ENCODE measurements around the gene ANKRD11. TPM values are rescaled to one million over a fixed set of nuclear protein-coding genes. Genes with fewer than 3 reads are reported as not detected.
"Not testable (repeated sequence)": the region's sequence is repeated elsewhere in the genome, so short reads cannot be mapped to it uniquely, and the experiment has no call there.

ANKRD11 gene
- total and polyA plus RNA-seq, 8 donors: 90.7 to 123 (median 98.4) TPM

GRCh38 chr16:89455178-89455577 lies 35.2 kb downstream of the ANKRD11 start:
- Histone ChIP-seq H3K27ac (no peak overlapping the region), H3K4me3 (no peak overlapping the region), H3K9me3 (no peaks in the 10 kb centered on the region), H3K36me3 (no peaks in the 10 kb centered on the region), H3K4me1 (peaks cover 7 to 61% of the 10 kb centered on the region in 2 donors), H3K27me3 (no peaks in the 10 kb centered on the region)
- ATAC-seq (no peak), DNase-seq (no peak)
- intact Hi-C loops (cut with DNase I): no loop called here
- TF ChIP-seq CTCF (IDR thresholded peaks at IDR 0.05): no peak

GRCh38 chr16:89454378-89455125 lies 35.8 kb downstream of the ANKRD11 start:
- H3K36me3 ChIP-seq; H3K4me3 ChIP-seq; H3K27me3 ChIP-seq; H3K9me3 ChIP-seq; ATAC-seq; DNase-seq; intact Hi-C loops (cut with DNase I): not testable (repeated sequence)
- Histone ChIP-seq H3K4me1 (peaks cover 7 to 67% of the 10 kb centered on the region in 2 donors), H3K27ac (peak overlapping the region in 1 of 2 donors; percentile 87)

DNA sequence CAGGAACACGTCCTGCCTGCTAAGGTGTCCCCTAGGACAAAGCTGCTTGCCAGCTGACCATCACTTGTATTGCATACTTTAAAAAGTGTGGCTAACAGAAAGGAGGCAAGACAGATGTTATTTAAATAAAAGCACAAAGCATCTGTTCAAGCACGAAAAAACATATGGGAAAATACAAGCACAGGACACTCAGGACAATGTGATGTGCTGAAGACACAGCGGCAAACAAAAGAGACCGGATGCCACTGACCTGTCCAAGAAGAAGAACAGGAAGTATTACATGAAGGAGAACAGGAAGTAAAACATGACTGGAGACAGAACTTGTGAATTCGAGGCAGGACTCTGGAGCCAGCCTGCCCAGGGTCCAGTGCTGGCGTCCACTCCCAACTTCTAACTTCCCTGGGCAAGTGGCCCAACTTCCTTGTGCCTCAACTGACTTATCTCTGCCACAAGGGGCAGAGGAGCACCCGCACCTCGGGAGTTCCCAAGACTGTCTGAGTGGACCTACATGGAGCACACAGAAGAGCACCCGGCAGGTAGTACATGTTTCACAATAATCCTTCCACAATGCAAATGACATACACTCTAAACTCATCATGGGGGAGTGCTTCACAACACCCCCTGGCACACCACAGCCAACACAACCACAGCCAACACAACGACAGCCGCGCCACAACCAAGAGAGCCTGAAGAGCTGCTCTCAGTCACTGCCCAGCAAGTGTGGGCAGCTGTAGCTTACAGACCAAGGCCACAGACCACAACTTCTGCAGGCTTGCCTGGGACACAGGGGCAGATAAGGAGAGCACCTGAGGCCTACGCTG lies 36.6 kb downstream of the ANKRD11 start:
- H3K27me3 ChIP-seq: no peaks in the 10 kb centered on the region
- H3K9me3 ChIP-seq: no peaks in the 10 kb centered on the region
- peaks cover 7 to 75% of the 10 kb centered on the region in 2 donors for H3K4me1 ChIP-seq
- peak in 1 of 2 donors; percentile 47 for TF ChIP-seq CTCF (IDR thresholded peaks at IDR 0.05)
- H3K36me3 ChIP-seq: no peaks in the 10 kb centered on the region
- intact Hi-C loops (cut with DNase I): no loop called here
- no peak for DNase-seq
- H3K4me3 ChIP-seq: no peak overlapping the region
- peak; percentile 71 for ATAC-seq
- H3K27ac ChIP-seq: peak overlapping the region in 1 of 2 donors; percentile 87

DNA sequence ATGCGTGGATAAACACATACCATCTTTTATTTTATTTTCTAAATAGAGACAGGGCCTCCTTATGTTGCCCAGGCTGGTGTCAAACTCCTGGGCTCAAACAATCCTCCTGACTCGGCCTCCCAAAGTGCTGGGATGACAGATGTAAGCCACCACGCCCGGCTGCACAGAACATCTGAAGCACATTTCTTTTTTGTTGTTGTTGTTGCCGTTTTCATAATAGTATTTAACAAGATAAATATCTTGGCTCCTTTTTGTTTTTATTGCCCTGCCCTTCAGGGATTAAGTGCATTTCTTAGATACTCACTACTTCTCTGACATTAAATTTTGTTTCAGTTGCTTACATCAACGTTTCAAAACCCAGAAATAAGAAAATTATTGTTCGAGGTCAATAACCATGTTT lies 37.4 kb downstream of the ANKRD11 start:
- intact Hi-C loops (cut with DNase I): no loop called here
- Histone ChIP-seq H3K36me3 (no peaks in the 10 kb centered on the region), H3K27me3 (no peaks in the 10 kb centered on the region), H3K27ac (peak overlapping the region in 1 of 2 donors; percentile 87), H3K9me3 (no peaks in the 10 kb centered on the region), H3K4me3 (no peak overlapping the region), H3K4me1 (peaks cover 7 to 82% of the 10 kb centered on the region in 2 donors)
- no peak for DNase-seq
- no peak for TF ChIP-seq CTCF (IDR thresholded peaks at IDR 0.05)
- ATAC-seq: no peak

GRCh38 chr16:89452241-89452640 lies 38.1 kb downstream of the ANKRD11 start:
- no peak for DNase-seq
- Histone ChIP-seq H3K36me3 (no peaks in the 10 kb centered on the region), H3K9me3 (no peaks in the 10 kb centered on the region), H3K4me3 (no peak overlapping the region), H3K4me1 (peaks cover 7 to 89% of the 10 kb centered on the region in 2 donors), H3K27me3 (no peaks in the 10 kb centered on the region), H3K27ac (peak overlapping the region in 1 of 2 donors; percentile 8)
- no peak for ATAC-seq
- intact Hi-C loops (cut with DNase I): no loop called here
- no peak for TF ChIP-seq CTCF (IDR thresholded peaks at IDR 0.05)

Data from left lung (tissue), 10 donors.